GM18867 (cell line): Measurements from ENCODE around the gene UPF3A.

Experiments used
- ATAC-seq: cut with Tn5 transposase; IDR thresholded peaks from one replicate; pipeline ENCODE4 v1.9.1; 2021; ENCODE audit warnings: mild to moderate bottlenecking, moderate library complexity; ENCODE audit not compliant: unreplicated experiment

Gene UPF3A

GRCh38 chr13:114299604-114300305, 18.4 kb downstream of the UPF3A start:
- ATAC-seq, result no peak

DNA sequence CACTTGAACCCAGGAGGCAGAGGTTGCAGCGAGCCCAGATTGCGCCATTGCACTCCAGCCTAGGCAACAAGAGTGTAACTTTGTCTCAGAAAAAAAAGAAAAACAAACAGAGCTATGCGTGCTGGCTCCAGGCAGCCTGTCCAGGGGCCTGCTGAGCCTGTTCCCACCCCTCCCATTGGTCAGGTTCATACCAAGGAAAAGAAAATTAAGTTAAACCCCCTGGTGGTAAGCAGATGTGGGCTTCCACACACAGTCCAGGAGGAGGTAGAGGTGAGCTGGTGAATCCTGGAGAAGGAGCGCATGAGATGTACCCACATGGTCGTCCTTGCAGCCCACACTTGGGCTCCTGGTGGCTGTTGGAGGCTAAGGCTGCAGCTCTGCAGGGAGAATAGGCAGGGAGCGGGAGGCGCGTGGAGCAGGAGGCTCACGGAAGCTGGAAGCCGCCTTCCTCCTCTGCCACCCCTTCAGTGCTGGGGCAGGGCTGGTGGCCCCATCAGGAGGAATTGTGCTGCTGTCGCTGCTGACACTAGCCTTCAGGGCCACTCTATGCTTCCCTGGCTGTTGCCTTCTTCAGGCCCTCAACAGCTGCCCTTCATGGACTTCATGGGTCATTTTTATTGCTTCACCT, 22.4 kb downstream of the UPF3A start:
- ATAC-seq, result no peak

GRCh38 chr13:114304346-114305034, 23.1 kb downstream of the UPF3A start:
- ATAC-seq, result no peak

DNA sequence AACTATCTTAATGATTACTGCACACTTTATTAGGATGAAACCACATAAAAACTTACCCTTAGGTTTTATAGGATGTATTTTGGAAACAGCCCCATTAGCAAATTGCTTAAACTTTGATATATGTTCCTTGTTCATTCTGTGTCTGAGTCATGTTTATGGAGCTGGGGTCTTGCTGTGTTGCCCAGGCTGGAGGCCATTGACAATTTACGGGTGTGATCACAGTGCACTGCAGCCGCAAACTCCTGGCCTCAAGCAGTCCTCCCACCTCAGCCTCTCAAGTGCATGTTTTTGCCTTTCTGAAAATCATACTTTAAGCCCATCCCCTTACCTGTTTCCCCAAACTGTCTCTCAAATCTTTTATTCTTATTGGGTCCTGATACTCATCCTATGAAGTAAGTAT, 27.7 kb downstream of the UPF3A start:
- no peak for ATAC-seq

GRCh38 chr13:114309806-114310410, 28.5 kb downstream of the UPF3A start:
- no peak for ATAC-seq

DNA sequence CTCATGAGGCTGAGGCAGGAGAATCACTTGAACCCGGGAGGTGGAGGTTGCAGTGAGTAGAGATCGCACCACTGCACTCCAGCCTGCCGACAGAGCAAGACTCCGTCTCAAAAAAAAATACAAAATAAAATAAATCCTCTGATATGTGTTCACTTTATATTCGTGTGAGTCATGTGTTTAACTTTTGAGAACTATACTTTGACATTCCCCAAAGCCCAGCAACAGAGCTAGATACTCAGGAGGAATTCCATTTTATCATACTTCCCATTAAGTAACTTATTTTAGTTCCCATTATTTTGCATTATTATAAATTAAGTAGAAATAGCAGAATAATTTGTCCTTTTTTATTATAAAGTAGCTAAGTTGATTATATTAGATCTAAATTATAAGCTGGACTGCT, 29.6 kb downstream of the UPF3A start:
- ATAC-seq, result no peak

- no peak for ATAC-seq
These were observed 30.0 kb downstream of the UPF3A start for GRCh38 chr13:114311387-114311786.

GRCh38 chr13:114311908-114312307, 30.5 kb downstream of the UPF3A start:
- no peak for ATAC-seq

DNA sequence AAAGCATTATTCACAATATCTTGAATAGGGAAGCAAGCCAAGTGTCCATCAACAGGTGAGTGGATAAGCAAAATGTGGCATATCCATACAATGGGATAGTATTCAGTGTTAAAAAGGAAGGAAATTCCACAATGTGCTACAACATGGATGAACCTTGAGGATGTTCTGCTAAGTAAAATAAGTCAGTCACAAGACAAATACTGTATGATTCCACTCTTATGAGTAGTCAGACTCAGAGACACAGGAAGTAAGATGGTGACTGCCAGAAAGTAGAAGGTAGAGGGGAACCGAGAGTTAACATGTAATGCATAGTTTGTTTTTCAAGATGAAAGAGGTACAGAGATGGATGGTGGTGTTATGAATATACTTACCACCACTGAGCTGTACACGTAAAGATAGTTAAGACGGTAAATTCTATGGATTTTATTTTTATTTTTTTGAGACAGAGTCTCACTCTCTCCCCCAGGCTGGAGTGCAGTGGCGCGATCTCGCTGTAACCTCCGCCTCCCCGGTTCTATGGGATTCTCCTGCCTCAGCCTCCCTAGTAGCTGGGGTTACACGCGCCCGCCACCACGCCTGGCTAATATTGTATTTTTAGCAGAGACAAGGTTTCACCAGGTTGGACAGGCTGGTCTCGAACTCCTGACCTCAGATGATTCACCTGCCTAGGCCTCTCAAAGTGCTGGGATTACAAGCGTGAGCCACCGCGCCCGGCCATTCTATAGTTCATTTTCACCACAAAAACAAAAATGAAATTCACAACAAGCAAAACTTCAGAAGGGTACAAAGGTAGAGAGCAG, 31.9 kb downstream of the UPF3A start:
- peak; percentile 40 for ATAC-seq

- ATAC-seq, result peak; percentile 80
These were observed 32.9 kb downstream of the UPF3A start, which contains the start of gene CHAMP1 for GRCh38 chr13:114314074-114314912. Gene CHAMP1, plus strand, starts transcription at chr13:114314503. Its CDS starts 9,340 bp downstream, at chr13:114323843.

GRCh38 chr13:114315074-114315785, 33.8 kb downstream of the UPF3A start:
- no peak for ATAC-seq

DNA sequence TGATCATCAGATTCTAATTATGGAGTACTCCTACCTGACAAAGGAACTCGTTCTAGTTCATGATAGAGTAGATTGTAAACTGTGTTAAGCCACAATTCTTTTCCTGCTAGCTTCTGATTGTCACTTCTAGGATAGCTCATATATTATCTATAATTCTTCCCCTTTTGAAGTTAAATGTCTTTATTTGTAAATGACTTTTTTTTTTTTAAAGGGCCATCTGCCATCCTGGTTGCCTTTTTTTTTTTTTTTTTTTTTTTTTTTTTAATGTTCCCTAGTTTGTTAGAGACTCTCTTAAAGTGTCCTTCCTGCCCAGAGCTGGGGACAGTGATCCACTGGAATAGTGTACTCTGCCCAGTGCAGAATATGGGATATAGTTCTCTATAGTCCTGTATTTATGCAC, 37.2 kb downstream of the UPF3A start:
- ATAC-seq, result no peak

DNA sequence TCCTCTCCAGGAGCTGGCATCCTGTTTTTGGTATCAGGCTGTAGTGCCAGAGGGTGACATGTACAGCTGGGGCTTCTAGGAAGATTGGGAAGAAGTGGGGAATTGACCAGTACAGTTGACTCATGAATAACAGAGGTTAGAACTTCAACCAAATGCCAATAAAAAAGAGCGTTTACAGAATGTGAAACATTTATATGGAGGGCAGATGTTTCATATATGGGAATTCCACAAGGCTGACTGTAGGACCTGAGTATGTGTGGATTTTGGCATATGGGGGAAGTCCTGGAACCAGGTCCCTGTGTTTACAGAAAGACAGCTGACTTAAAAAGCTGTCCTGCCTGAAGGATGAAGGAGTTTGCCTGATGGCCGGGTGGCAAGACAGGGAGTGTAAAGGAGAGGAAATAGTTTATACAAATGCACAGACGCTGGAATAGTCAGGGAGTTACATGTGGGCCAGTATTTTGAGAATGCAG, 38.1 kb downstream of the UPF3A start:
- ATAC-seq, result no peak

DNA sequence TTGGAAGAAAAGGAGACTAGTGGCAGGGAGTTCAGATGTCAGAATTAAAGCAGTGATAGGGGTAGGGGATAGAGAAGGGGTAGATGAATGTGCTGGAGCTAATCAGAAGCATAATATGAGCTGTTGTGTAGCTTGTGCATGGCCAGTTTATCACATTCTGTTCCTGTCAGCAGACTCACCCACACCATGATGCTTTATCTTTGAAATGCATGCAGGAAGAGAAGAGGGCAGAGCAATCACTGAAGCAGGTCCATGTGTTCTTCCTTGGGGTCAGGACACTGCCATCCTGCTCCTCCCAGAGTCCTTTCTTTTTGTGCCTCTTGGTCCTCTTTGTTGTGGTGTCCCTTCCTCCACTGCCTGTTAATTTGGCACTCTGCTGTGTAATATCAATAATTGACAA, 38.7 kb downstream of the UPF3A start:
- ATAC-seq, result no peak

DNA sequence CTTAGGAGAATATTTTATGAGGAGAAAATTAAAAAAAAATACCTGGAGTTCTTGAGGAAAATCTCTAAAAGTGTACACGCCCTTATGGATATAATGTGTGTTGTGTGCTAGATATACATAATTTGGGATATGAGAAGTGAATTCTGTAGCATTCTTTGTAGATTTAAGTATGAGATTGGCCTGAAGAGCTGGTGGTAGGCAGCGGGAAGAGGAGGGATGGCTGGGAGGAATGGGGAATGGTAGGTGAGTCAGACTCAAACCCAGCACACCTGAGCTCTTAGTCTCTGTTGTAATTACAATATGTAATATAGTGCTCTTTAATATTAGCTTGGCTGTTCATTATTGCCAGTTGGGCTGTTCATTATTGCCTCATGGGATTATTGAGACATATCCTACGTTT, 39.9 kb downstream of the UPF3A start:
- ATAC-seq, result no peak

DNA sequence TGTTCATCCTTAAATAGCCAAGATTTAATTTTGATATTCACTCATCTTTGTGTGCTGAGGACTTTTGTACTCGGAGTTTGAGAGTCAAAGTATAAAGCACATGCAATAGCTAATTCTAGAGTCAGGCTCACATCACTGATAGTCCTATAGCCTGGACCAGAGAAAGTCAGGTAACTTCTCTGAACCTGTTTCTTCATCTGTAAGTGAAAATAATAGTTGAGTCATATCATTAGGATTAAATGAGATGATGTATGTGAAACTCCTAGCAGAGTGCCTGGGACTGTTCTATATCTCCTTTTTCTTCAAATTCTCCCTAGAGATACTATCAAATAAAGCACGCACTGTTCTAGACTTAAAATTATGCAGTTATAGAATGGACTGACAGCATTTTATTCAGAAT, 41.9 kb downstream of the UPF3A start:
- no peak for ATAC-seq

DNA sequence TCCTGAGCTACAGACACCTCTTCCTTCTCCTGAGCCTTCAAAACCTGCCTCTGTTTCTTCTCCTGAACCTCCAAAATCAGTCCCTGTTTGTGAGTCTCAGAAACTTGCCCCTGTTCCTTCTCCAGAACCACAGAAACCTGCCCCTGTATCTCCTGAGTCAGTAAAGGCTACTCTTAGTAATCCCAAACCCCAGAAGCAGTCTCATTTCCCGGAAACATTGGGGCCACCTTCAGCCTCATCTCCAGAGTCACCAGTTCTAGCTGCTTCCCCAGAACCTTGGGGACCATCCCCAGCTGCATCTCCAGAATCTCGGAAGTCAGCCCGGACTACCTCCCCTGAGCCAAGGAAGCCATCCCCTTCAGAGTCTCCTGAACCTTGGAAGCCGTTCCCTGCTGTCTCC, 42.9 kb downstream of the UPF3A start:
- ATAC-seq, result no peak

GRCh38 chr13:114325729-114326128, 44.3 kb downstream of the UPF3A start:
- ATAC-seq, result no peak

- no peak for ATAC-seq
These were observed 46.6 kb downstream of the UPF3A start for GRCh38 chr13:114328034-114328433.
